ENCODE measurements around the gene KCNJ10. TPM values are rescaled to one million over a fixed set of nuclear protein-coding genes. Genes with fewer than 3 reads are reported as not detected.
"Not testable (repeated sequence)": the region's sequence is repeated elsewhere in the genome, so short reads cannot be mapped to it uniquely, and the experiment has no call there.

The KCNJ10 gene
- total RNA-seq, 1 experiment from 2014 or later, result 0.68 TPM

DNA sequence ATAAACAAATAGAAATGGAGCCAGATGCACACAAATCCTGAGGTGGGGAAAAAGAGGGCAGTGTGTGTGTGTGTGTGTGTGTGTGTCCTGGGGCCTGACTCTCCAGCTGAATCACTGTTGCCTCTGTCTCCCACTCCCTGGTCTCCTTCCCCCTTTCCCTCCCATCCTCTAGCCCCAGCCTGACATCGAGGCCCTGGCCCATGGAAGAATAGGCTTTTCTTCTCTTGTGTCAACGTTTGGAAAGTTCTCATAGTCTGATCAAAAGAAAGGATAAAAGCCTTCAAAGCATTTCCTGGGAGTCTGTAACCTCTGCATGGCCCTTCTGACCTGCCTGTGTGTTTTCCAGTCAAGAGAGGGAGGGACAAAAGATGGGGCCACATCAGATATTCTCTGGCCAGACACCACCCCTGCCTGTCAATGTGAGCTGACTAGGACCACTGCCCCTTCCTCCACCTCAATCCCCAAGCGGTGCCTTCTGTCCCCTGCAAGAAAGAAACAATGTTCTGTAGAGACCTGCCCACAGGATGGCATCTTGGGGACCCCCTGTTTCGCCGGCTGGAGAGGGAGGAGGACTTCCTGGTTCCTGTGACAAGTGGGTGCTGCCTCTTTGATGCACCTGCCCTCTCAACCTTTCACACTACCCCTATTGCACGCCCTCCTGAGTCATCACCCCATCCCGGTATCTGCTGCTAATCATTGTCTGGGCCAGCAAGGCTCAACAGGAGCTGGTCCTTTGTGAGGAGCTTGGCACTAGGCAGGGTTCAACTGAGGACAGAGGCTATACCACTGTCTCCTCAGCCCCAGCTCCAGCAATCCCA is 16.2 kb downstream of the KCNJ10 start:
- BruUV-seq (replicated peaks), result no TSS peak
- TF ChIP-seq, protein P1, sequence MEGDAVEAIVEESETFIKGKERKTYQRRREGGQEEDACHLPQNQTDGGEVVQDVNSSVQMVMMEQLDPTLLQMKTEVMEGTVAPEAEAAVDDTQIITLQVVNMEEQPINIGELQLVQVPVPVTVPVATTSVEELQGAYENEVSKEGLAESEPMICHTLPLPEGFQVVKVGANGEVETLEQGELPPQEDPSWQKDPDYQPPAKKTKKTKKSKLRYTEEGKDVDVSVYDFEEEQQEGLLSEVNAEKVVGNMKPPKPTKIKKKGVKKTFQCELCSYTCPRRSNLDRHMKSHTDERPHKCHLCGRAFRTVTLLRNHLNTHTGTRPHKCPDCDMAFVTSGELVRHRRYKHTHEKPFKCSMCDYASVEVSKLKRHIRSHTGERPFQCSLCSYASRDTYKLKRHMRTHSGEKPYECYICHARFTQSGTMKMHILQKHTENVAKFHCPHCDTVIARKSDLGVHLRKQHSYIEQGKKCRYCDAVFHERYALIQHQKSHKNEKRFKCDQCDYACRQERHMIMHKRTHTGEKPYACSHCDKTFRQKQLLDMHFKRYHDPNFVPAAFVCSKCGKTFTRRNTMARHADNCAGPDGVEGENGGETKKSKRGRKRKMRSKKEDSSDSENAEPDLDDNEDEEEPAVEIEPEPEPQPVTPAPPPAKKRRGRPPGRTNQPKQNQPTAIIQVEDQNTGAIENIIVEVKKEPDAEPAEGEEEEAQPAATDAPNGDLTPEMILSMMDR (IDR thresholded peaks at IDR 0.05; ENCODE audit: insufficient read depth in 1 of 2, low read depth in 1 of 2, low read length in 1 of 2, severe bottlenecking in 1 of 2, unreplicated experiment in 1 of 2), result no peak
- Histone ChIP-seq H3K36me3 (ENCODE audit: control insufficient read depth, insufficient read depth, low read length) (no peaks in the 10 kb centered on the region), H3K4me1 (0 out of 2 replicates have a peak, but pooled peaks cover 4% of the 10 kb centered on the region), H3K4me3 (ENCODE audit: low read depth, low read length) (no peak overlapping the region), H3K27me3 (replicated peaks; ENCODE audit: control insufficient read depth, insufficient read depth, low read length) (no peaks in the 10 kb centered on the region), H3K9me3 (no peaks in the 10 kb centered on the region)
- ChIA-PET POLR2A (interaction anchor here (0.6 kb wide), 1 partner anchor 62 kb away, joined by 3 read pairs; no protein-coding TSS in a partner anchor), CTCF (interaction anchor here (0.9 kb wide), 1 partner anchor 9 kb away, joined by 3 read pairs; no protein-coding TSS in a partner anchor)
- DNase-seq, result no peak
- Mint-ChIP-seq H3K4me1 (ENCODE audit: low read depth, unreplicated experiment) (no peaks in the 10 kb centered on the region), H3K9me3 (ENCODE audit: unreplicated experiment) (no peaks in the 10 kb centered on the region), H3K27me3 (ENCODE audit: insufficient read depth, unreplicated experiment) (peaks cover 23% of the 10 kb centered on the region), H3K36me3 (ENCODE audit: insufficient read depth, unreplicated experiment) (no peaks in the 10 kb centered on the region), H3K27ac (ENCODE audit: unreplicated experiment) (no peak overlapping the region), H3K4me3 (ENCODE audit: unreplicated experiment) (no peak overlapping the region)
- intact Hi-C loops (cut with micrococcal nuclease; ENCODE audit: unreplicated experiment), result no loop called here

DNA sequence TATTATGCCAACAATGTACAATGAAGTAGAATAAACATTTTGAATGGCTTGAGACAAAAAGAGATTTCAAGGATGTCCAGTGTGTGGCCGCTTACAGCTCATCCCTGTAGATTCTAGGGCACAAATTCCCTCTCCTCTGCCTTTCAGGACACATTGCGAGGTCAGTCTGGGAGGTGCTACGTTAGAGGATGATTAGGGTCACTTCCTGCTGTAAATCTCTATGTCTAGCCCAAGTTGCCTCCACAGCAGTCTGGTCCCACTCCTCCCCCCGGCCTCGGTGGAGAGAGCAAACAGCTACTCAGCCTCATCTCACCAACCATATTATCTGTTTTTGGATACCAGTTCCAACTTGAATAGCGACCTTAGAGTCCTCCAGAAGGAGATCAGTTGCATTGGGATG is 17.0 kb downstream of the KCNJ10 start:
- CTCF ChIA-PET, result interaction anchor here (0.9 to 1.3 kb wide), 2 partner anchors 8 to 26 kb away, joined by 3 read pairs; no protein-coding TSS in a partner anchor
- TF ChIP-seq, protein P1 (IDR thresholded peaks at IDR 0.05; ENCODE audit: insufficient read depth in 1 of 2, low read depth in 1 of 2, low read length in 1 of 2, severe bottlenecking in 1 of 2, unreplicated experiment in 1 of 2), result no peak
- BruUV-seq (replicated peaks), result no TSS peak
- POLR2A ChIA-PET, result no interaction called here
- intact Hi-C loops (cut with micrococcal nuclease; ENCODE audit: unreplicated experiment), result no loop called here
- H3K27me3 ChIP-seq (replicated peaks; ENCODE audit: control insufficient read depth, insufficient read depth, low read length), result no peaks in the 10 kb centered on the region
- DNase-seq, result no peak
- no peaks in the 10 kb centered on the region for H3K36me3 ChIP-seq (ENCODE audit: control insufficient read depth, insufficient read depth, low read length)
- Mint-ChIP-seq H3K27ac (ENCODE audit: unreplicated experiment) (no peak overlapping the region), H3K4me1 (ENCODE audit: low read depth, unreplicated experiment) (no peaks in the 10 kb centered on the region), H3K27me3 (ENCODE audit: insufficient read depth, unreplicated experiment) (peaks cover 25% of the 10 kb centered on the region), H3K36me3 (ENCODE audit: insufficient read depth, unreplicated experiment) (no peaks in the 10 kb centered on the region), H3K9me3 (ENCODE audit: unreplicated experiment) (no peaks in the 10 kb centered on the region), H3K4me3 (ENCODE audit: unreplicated experiment) (no peak overlapping the region)
- H3K4me1 ChIP-seq, result 0 out of 2 replicates have a peak, but pooled peaks cover 4% of the 10 kb centered on the region
- no peak overlapping the region for H3K4me3 ChIP-seq (ENCODE audit: low read depth, low read length)
- H3K9me3 ChIP-seq, result no peaks in the 10 kb centered on the region

DNA sequence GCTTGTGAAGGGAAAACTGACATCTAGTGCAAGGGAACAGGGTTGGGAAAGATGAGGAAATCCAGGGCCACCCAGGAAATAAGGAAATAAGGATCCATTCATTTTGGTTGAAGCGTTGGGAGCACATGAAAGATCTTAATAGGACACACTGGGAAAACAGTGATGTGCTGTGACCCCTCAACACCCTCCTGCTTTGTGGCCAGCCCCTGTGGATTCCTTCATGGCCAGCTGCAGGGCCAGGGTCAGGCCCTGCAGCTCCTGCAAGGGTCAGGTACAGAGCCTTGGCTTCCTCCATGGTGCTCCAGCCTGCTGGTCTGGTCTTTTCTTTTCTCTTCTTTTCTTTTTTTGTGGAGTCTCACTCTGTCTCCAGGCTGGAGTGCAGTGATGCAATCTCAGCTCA is 19.3 kb downstream of the KCNJ10 start:
- TF ChIP-seq, protein P1 (IDR thresholded peaks at IDR 0.05; ENCODE audit: insufficient read depth in 1 of 2, low read depth in 1 of 2, low read length in 1 of 2, severe bottlenecking in 1 of 2, unreplicated experiment in 1 of 2), result no peak
- Mint-ChIP-seq H3K27me3 (ENCODE audit: insufficient read depth, unreplicated experiment) (peaks cover 21% of the 10 kb centered on the region), H3K4me3 (ENCODE audit: unreplicated experiment) (no peak overlapping the region), H3K36me3 (ENCODE audit: insufficient read depth, unreplicated experiment) (no peaks in the 10 kb centered on the region), H3K4me1 (ENCODE audit: low read depth, unreplicated experiment) (peaks cover 13% of the 10 kb centered on the region), H3K27ac (ENCODE audit: unreplicated experiment) (no peak overlapping the region), H3K9me3 (ENCODE audit: unreplicated experiment) (no peaks in the 10 kb centered on the region)
- ChIA-PET POLR2A (no interaction called here), CTCF (no interaction called here)
- H3K9me3 ChIP-seq, result no peaks in the 10 kb centered on the region
- no peaks in the 10 kb centered on the region for H3K36me3 ChIP-seq (ENCODE audit: control insufficient read depth, insufficient read depth, low read length)
- H3K4me3 ChIP-seq (ENCODE audit: low read depth, low read length), result no peak overlapping the region
- intact Hi-C loops (cut with micrococcal nuclease; ENCODE audit: unreplicated experiment), result no loop called here
- no peaks in the 10 kb centered on the region for H3K27me3 ChIP-seq (replicated peaks; ENCODE audit: control insufficient read depth, insufficient read depth, low read length)
- H3K4me1 ChIP-seq, result 0 out of 2 replicates have a peak, but pooled peaks cover 4% of the 10 kb centered on the region
- no TSS peak for BruUV-seq (replicated peaks)
- no peak for DNase-seq

DNA sequence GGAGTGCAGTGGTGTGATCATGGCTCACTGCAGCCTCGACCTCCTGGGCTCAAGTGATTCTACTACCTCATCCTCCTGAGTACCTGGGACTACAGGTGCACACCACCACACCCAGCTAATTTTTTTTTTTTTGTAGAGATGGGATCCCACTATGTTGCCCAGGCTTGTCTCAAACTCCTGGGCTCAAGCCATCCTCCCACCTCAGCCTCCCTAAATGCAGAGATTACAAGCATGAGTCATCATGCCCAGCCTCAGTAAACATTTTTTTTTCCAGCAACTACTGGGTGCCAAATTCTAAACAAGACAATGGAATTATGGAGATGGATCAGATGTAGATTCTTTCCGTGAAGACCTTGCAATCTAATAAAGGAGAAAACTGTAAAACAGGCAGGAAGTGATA is 19.8 kb downstream of the KCNJ10 start:
- POLR2A ChIA-PET; H3K36me3 ChIP-seq (ENCODE audit: control insufficient read depth, insufficient read depth, low read length); H3K4me3 Mint-ChIP-seq (ENCODE audit: unreplicated experiment); intact Hi-C loops (cut with micrococcal nuclease; ENCODE audit: unreplicated experiment); DNase-seq; H3K36me3 Mint-ChIP-seq (ENCODE audit: insufficient read depth, unreplicated experiment); H3K27ac Mint-ChIP-seq (ENCODE audit: unreplicated experiment); H3K9me3 ChIP-seq; H3K9me3 Mint-ChIP-seq (ENCODE audit: unreplicated experiment); H3K27me3 ChIP-seq (replicated peaks; ENCODE audit: control insufficient read depth, insufficient read depth, low read length); H3K4me3 ChIP-seq (ENCODE audit: low read depth, low read length); BruUV-seq (replicated peaks); H3K4me1 ChIP-seq: not testable (repeated sequence)
- H3K27me3 Mint-ChIP-seq (ENCODE audit: insufficient read depth, unreplicated experiment), result peaks cover 20% of the 10 kb centered on the region
- peaks cover 18% of the 10 kb centered on the region for H3K4me1 Mint-ChIP-seq (ENCODE audit: low read depth, unreplicated experiment)
- CTCF ChIA-PET, result interaction anchor here (0.7 kb wide), 1 partner anchor 29 kb away, joined by 3 read pairs; no protein-coding TSS in a partner anchor
